Mucosa of stomach (tissue), 1 donor: Measurements from ENCODE around the gene SH2D3C.

Experiments
- H3K27me3 ChIP-seq: one replicate; pipeline ENCODE4 v1.7.0; 2013; ENCODE audit warnings: mild to moderate bottlenecking, low read length; ENCODE audit not compliant: control insufficient read depth, insufficient read depth
- H3K36me3 ChIP-seq: one replicate; pipeline ENCODE4 v1.7.0; 2013; ENCODE audit warnings: low read length; ENCODE audit not compliant: control insufficient read depth, insufficient read depth
- H3K4me1 ChIP-seq: one replicate; pipeline ENCODE4 v1.7.0; 2013; ENCODE audit warnings: mild to moderate bottlenecking, low read length; ENCODE audit not compliant: control insufficient read depth, insufficient read depth
- H3K4me3 ChIP-seq: one replicate; pipeline ENCODE4 v1.7.0; 2013; ENCODE audit warnings: low read length
- H3K9ac ChIP-seq: one replicate; pipeline ENCODE4 v1.7.0; 2013; ENCODE audit warnings: mild to moderate bottlenecking, low read length, moderate library complexity
- H3K9me3 ChIP-seq: one replicate; pipeline ENCODE4 v1.7.0; 2013; ENCODE audit warnings: mild to moderate bottlenecking, low read length, moderate library complexity; ENCODE audit not compliant: control insufficient read depth
- donor health status: Pancreatic carcinoma.

Gene SH2D3C

DNA sequence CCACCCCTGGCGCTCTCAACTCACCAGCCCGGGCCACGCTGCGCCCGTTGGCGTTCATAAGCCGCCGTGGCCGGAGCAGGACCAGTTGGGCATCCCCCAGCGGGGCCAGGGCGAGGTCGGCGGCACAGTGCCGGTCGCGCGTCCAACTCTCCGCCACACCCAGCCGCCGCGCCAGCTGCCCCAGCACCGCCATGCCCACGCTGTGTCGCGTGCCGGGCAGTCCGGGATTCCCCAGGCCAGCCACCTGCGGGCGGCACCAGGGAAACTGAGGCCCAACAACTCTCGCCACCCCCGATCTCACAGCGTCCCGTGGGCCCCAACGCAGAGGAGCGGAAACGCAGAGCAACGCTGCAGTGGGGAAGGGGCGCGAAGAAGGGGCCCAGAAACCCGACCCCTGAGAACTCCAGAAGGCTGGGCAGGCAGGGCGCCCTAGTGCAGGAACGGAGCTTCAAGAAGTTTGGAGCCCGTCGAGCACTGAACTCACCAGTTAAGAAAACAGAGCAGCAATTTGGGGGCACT, 63.5 kb downstream of the SH2D3C start:
- peaks cover 6% of the 10 kb centered on the region for H3K4me1 ChIP-seq
- H3K9me3 ChIP-seq: no peaks in the 10 kb centered on the region
- H3K27me3 ChIP-seq: no peaks in the 10 kb centered on the region
- peak overlapping the region; percentile 78 for H3K4me3 ChIP-seq
- H3K36me3 ChIP-seq: no peaks in the 10 kb centered on the region
- peak overlapping the region; percentile 74 for H3K9ac ChIP-seq

DNA sequence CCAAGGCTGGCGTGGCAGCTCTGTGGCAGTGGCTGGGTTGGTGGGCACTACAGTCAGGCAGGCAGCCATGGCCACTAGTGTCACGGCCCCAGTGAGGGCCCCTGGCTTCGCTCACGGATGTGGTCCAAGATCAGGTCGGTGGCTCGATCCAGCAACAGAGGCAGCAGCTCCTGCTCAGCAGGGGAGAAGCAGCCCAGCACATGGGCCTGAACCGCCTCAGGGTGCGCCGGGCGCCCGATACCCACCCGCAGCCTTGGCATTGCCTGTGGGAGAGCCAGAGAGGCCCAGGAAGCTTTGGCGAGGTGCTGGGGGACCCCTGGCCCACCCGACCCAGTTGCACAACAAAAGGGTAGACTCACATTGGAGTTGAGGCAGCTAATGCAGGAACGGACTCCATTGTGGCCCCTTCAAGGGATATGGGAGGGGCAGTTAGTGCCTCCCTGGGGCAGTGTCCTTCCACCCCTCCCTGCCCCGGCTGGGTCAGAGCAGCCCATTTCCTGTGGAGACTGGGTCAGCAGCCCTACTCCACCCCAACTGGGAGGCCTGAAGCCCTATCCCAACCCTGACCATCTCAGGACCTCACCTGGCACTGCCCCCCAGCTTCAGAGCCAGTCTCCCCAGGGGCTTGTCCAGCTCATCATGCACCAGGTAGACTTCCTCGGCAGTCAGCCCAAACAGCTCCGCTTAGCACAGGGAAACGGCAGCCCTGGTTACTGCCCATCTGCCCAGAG, 64.3 kb downstream of the SH2D3C start:
- Histone ChIP-seq H3K36me3 (no peaks in the 10 kb centered on the region), H3K4me3 (no peak overlapping the region), H3K4me1 (peaks cover 6% of the 10 kb centered on the region), H3K9ac (no peak overlapping the region), H3K9me3 (no peaks in the 10 kb centered on the region), H3K27me3 (no peaks in the 10 kb centered on the region)

DNA sequence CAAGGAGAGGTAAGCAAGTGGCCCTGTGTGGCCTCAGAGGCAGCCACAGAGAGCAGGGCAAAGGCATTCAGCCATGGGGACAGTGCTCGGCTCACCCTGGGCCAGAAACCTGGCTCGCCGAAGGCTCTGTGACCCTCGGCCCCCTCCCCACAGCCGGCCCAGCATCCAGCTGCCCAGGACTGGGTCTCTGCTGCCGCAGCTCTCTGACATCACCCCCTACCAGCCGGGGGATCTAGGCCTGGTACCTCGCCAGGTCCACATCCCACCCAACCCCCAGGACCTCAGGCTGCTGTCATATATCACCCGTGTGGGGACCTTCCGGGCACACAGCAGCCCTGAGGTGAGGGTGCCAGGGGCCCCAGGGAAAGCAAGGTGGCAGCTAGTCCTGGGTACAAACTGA, 65.6 kb downstream of the SH2D3C start:
- H3K4me3 ChIP-seq: no peak overlapping the region
- H3K9me3 ChIP-seq: no peaks in the 10 kb centered on the region
- H3K4me1 ChIP-seq: peaks cover 6% of the 10 kb centered on the region
- H3K27me3 ChIP-seq: no peaks in the 10 kb centered on the region
- no peak overlapping the region for H3K9ac ChIP-seq
- no peaks in the 10 kb centered on the region for H3K36me3 ChIP-seq

DNA sequence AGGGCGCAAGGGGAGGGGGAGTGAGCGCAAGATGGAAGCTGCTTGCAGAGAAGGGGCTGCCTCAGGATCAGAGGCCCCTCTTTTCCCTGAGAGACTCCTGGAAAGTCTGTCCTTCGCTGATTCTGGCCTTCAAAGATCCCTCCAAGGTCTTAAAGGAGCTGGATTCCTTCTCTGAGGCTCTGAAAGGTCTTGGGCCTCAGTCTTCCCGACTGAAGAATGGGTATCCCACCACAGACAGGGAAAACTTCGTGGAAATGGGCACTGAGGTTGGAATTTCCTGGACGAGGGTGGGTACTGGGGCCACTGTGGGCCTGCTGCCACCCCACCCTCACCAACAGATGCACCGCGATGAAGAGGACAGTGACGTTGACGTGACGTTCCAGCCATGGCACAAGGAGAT, 66.1 kb downstream of the SH2D3C start:
- no peaks in the 10 kb centered on the region for H3K9me3 ChIP-seq
- H3K27me3 ChIP-seq: no peaks in the 10 kb centered on the region
- H3K9ac ChIP-seq: no peak overlapping the region
- no peaks in the 10 kb centered on the region for H3K36me3 ChIP-seq
- H3K4me1 ChIP-seq: peaks cover 9% of the 10 kb centered on the region
- H3K4me3 ChIP-seq: no peak overlapping the region

DNA sequence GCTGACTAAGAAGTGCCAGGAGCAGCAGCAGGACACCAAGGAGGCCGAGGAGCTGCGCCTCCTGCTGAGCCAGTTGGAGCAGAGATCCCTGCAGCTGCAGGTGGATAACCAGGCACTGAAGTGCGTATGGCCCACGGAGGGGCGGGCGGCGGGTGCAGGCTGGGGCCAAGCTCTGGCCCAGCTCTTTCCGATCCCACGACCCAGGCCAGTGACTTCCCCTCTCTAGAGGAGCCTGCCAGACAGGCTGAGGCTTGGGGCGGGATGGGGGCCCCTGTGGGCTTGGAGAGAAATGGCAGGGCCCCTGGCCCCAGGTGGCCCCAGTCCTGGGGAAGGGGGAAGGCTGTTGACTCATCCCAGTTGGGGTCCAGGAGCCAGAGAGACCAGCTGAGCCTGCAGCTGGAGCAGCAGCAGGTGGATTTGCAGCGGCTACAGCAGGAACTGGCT, 66.6 kb downstream of the SH2D3C start:
- no peaks in the 10 kb centered on the region for H3K36me3 ChIP-seq
- H3K9ac ChIP-seq: no peak overlapping the region
- H3K27me3 ChIP-seq: no peaks in the 10 kb centered on the region
- H3K4me3 ChIP-seq: no peak overlapping the region
- H3K9me3 ChIP-seq: no peaks in the 10 kb centered on the region
- peaks cover 12% of the 10 kb centered on the region for H3K4me1 ChIP-seq

DNA sequence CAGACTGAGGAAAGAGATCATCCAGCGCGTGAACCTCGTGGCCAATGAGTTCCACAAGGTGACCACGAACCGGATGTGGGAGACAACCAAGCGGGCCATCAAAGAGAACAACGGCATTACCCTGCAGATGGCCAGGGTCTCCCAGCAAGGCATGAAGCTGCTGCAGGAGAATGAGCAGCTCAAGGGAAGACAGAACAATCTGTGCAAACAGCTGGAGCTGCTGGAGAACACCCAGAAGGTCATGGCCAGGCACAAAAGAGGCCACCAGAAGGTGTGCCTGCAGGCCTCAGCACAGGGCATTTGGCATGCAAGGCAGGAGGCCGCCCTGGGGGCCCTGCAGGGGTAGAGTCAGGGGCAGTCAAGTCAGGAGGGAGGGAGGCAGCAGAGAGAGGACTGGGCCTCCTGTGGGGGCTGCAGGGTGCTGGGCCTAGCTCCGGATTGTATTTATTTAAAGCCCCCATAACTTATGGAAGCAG, 67.2 kb downstream of the SH2D3C start:
- Histone ChIP-seq H3K9me3 (no peaks in the 10 kb centered on the region), H3K9ac (no peak overlapping the region), H3K4me1 (peaks cover 15% of the 10 kb centered on the region), H3K27me3 (no peaks in the 10 kb centered on the region), H3K36me3 (no peaks in the 10 kb centered on the region), H3K4me3 (no peak overlapping the region)

DNA sequence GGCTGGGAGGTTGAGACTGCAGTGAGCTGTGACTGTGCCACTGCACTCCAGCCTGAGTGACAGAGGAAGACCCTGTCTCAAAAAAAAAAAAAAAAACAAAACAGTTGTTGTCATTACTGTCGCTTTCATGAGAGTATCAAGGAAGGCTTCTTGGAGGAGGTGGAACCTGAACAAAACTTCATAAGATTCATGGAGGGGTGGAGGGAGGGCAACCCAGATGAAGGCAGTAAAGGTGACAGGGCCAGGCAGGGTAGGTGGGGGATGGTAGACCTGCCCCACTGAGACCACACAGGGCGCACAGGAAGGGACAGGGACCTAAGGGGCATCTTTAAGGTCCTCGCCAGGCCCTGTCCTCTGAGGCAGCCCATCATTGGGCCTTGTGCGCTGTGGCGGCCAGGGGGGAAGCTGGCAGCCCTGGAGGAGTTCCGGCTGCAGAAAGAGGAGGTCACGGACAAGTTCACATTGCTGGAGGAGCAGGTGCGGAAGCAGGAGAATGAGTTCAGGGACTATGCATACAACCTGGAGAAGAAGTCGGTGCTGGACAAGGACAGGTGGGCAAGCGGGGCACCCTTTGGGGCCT, 68.2 kb downstream of the SH2D3C start:
- Histone ChIP-seq H3K27me3 (no peaks in the 10 kb centered on the region), H3K4me3 (no peak overlapping the region), H3K36me3 (no peaks in the 10 kb centered on the region), H3K9ac (no peak overlapping the region), H3K9me3 (no peaks in the 10 kb centered on the region), H3K4me1 (peaks cover 10% of the 10 kb centered on the region)

DNA sequence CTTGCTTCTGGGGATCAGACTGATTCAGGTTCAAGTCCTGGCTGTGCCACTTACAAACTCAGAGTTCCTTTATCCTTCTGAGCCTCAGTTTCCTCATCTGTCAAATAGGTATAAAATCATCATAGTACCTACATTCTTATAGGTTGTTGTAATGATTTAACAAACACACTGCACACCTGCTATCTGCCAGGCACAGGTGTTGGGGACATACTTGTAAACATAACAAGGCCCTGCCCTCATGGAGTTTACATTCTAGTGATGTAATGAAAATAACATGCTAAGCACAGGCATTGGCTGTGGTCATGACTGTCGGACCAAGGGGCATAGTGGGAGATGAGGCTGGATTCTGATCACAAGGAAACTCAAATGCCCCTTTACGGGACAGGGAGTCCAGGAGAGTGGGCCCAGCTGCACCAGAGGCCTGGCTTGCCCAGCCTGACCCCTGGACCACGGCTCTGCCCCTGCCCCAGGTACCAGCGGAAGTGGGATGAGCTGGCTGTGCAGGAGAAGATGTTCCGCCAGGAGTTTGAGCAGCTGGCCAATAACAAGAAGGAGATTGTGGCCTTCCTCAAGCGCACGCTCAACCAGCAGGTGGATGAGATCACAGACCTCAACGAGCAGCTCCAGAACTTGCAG, 69.4 kb downstream of the SH2D3C start:
- Histone ChIP-seq H3K36me3 (no peaks in the 10 kb centered on the region), H3K4me3 (no peak overlapping the region), H3K4me1 (peaks cover 10% of the 10 kb centered on the region), H3K9ac (no peak overlapping the region), H3K9me3 (no peaks in the 10 kb centered on the region), H3K27me3 (no peaks in the 10 kb centered on the region)

DNA sequence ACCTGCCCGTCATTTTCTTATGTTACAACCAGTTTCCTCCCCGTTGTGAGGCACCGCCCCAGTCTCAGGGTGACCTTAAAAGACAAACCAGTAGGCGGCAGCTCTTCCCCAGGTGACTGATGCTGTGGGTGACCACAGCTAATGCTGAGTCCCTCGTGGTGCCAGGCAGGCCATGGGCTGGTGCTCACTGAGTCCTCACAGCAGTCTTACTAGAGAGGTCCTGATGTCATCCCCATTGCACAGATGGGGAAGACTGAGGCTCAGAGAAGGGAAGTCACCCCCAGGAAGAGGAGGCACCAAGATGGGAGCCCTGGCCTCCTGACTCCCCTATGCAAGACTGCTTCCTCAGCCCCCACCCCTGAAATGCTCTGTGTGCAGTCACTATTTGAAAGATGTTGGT, 70.7 kb downstream of the SH2D3C start:
- no peak overlapping the region for H3K9ac ChIP-seq
- no peak overlapping the region for H3K4me3 ChIP-seq
- H3K4me1 ChIP-seq: peaks cover 10% of the 10 kb centered on the region
- H3K36me3 ChIP-seq: no peaks in the 10 kb centered on the region
- H3K27me3 ChIP-seq: no peaks in the 10 kb centered on the region
- H3K9me3 ChIP-seq: no peaks in the 10 kb centered on the region

DNA sequence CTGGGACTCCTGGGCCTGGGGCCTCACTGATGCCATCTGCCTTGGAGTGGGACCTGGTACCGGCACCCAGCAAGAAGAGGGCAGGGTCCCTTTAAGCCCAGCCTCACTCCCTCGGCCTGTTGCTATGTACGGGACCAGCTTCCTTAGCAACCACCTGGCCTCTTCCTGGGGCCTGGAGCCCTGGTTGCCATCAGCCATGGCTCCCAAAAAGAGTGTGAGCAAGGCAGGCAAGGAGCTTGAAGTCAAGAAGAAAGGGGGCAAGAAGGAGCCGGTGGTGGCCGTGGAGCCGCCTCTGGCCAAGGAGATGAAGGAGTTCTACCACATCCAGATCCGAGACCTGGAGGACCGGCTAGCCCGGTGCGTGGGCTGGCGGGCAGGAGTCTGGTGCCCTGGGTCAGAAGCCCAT, 71.6 kb downstream of the SH2D3C start, which contains the start of gene CFAP157:
CFAP157 (plus strand) TSS at position 153 of the 406 bp plus-strand sequence; CDS start at position 197, 44 bp downstream.
- H3K36me3 ChIP-seq: no peaks in the 10 kb centered on the region
- no peak within 1 kb of the TSS for H3K9ac ChIP-seq
- H3K9me3 ChIP-seq: no peaks in the 10 kb centered on the region
- H3K4me1 ChIP-seq: peaks cover 10% of the 10 kb centered on the region
- H3K27me3 ChIP-seq: no peaks in the 10 kb centered on the region
- no peak within 1 kb of the TSS for H3K4me3 ChIP-seq

DNA sequence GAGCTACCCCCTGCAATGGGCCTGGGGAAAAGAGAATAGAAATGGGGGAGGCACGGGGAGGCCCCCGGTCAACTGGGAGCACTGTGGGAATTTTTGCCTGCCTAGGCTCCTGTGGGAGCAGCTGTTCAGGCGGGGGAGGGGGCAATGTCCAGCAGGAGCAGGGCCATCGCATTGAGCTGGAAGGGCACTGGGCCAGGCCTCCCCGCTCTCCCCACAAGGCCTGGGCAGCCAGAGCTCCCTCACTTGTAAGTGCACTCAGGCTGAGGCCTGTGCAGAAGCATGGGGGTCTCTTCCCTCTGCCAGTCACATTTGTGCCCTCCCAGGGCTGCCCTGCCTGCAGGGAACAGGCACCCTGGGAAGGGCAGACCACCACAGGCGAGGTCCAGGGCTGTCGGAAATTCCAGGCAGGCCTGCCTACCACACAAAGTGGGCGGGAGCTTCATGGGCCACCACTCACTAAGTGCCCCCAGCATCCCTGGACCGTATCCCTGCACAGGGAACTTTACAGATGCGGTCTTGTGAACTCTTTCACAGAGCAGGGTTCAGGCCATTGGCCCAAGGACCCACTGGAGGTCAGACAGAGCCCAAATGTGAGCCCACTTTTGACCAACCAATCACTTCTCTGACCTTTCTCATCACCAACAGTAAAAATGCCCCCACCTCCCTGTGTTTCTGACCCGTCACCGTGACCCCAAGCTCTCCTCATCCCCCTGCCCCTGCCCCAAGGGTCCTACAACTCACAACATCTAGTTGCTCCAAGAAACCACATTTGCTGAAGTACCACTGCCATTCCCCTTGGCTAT, 72.7 kb downstream of the SH2D3C start:
- no peaks in the 10 kb centered on the region for H3K9me3 ChIP-seq
- peaks cover 10% of the 10 kb centered on the region for H3K4me1 ChIP-seq
- H3K36me3 ChIP-seq: no peaks in the 10 kb centered on the region
- no peak overlapping the region for H3K4me3 ChIP-seq
- H3K27me3 ChIP-seq: no peaks in the 10 kb centered on the region
- no peak overlapping the region for H3K9ac ChIP-seq
